ENCODE results near the gene CCT2. TPM values are rescaled to one million over a fixed set of nuclear protein-coding genes. Genes with fewer than 3 reads are reported as not detected.

Gene CCT2
- total and polyA plus RNA-seq, 10 donors = 80.5 to 120 (median 92.6) TPM

- TF ChIP-seq POLR2A (IDR thresholded peaks at IDR 0.05) (no peak), CTCF (IDR thresholded peaks at IDR 0.05 in 8 of 11, conservative IDR thresholded peaks at IDR 0.05 in 3 of 11) (no peak), POLR2AphosphoS5 (IDR thresholded peaks at IDR 0.05) (no peak)
- Histone ChIP-seq H3K27me3 (replicated peaks in 1 of 7) (no peaks in the 10 kb centered on the region), H3K27ac (no peak overlapping the region), H3K4me3 (no peak overlapping the region), H3K9me3 (no peaks in the 10 kb centered on the region), H3K4me1 (peaks cover 0 to 2% (median 0%) of the 10 kb centered on the region in 6 donors), H3K36me3 (no peaks in the 10 kb centered on the region)
- DNase-seq = no peak
- intact Hi-C loops (cut with DNase I; ENCODE audit: low total_unique reads) = no loop called here
These were observed 59.3 kb downstream of the CCT2 start for GRCh38 chr12:69644511-69644910.

- intact Hi-C loops (cut with DNase I; ENCODE audit: low total_unique reads) = no loop called here
- Histone ChIP-seq H3K27me3 (replicated peaks in 1 of 7) (no peaks in the 10 kb centered on the region), H3K27ac (no peak overlapping the region), H3K4me1 (no peaks in the 10 kb centered on the region), H3K9me3 (no peaks in the 10 kb centered on the region), H3K4me3 (no peak overlapping the region), H3K36me3 (no peaks in the 10 kb centered on the region)
- TF ChIP-seq POLR2A (IDR thresholded peaks at IDR 0.05) = no peak
- TF ChIP-seq CTCF (IDR thresholded peaks at IDR 0.05 in 8 of 11, conservative IDR thresholded peaks at IDR 0.05 in 3 of 11) = no peak
- no peak for TF ChIP-seq POLR2AphosphoS5 (IDR thresholded peaks at IDR 0.05)
- DNase-seq = no peak
- WGBS, 5 donors = 84 to 96% (median 91%) methylated on average over 2 of the region's 2 CpGs
These were observed 59.8 kb downstream of the CCT2 start for GRCh38 chr12:69645031-69645430.

GRCh38 chr12:69647178-69647577 lies 61.9 kb downstream of the CCT2 start:
- no peak overlapping the region for H3K4me3 ChIP-seq
- H3K27ac ChIP-seq = no peak overlapping the region
- 61 to 71% (median 64%) methylated on average over 4 of the region's 4 CpGs for WGBS, 5 donors
- H3K9me3 ChIP-seq = no peaks in the 10 kb centered on the region
- intact Hi-C loops (cut with DNase I; ENCODE audit: low total_unique reads) = no loop called here
- DNase-seq = no peak
- no peaks in the 10 kb centered on the region for H3K27me3 ChIP-seq (replicated peaks in 1 of 7)
- TF ChIP-seq POLR2AphosphoS5 (IDR thresholded peaks at IDR 0.05) = no peak
- TF ChIP-seq CTCF (IDR thresholded peaks at IDR 0.05 in 8 of 11, conservative IDR thresholded peaks at IDR 0.05 in 3 of 11) = no peak
- TF ChIP-seq POLR2A (IDR thresholded peaks at IDR 0.05) = no peak
- H3K4me1 ChIP-seq = no peaks in the 10 kb centered on the region
- no peaks in the 10 kb centered on the region for H3K36me3 ChIP-seq

GRCh38 chr12:69648476-69648875 lies 63.2 kb downstream of the CCT2 start:
- H3K4me1 ChIP-seq = no peaks in the 10 kb centered on the region
- H3K27ac ChIP-seq = no peak overlapping the region
- WGBS, 5 donors = 84 to 92% (median 90%) methylated on average over 3 of the region's 3 CpGs
- TF ChIP-seq POLR2A (IDR thresholded peaks at IDR 0.05) = no peak
- no peak for DNase-seq
- no peaks in the 10 kb centered on the region for H3K27me3 ChIP-seq (replicated peaks in 1 of 7)
- intact Hi-C loops (cut with DNase I; ENCODE audit: low total_unique reads) = no loop called here
- no peaks in the 10 kb centered on the region for H3K36me3 ChIP-seq
- H3K4me3 ChIP-seq = no peak overlapping the region
- no peaks in the 10 kb centered on the region for H3K9me3 ChIP-seq

- H3K4me1 ChIP-seq = no peaks in the 10 kb centered on the region
- no peak overlapping the region for H3K27ac ChIP-seq
- no peak for DNase-seq
- TF ChIP-seq POLR2A (IDR thresholded peaks at IDR 0.05) = no peak
- TF ChIP-seq POLR2AphosphoS5 (IDR thresholded peaks at IDR 0.05) = no peak
- TF ChIP-seq CTCF (IDR thresholded peaks at IDR 0.05 in 8 of 11, conservative IDR thresholded peaks at IDR 0.05 in 3 of 11) = no peak
- H3K27me3 ChIP-seq (replicated peaks in 1 of 7) = no peaks in the 10 kb centered on the region
- 68 to 88% (median 70%) methylated on average over 4 of the region's 4 CpGs for WGBS, 5 donors
- no peak overlapping the region for H3K4me3 ChIP-seq
- H3K36me3 ChIP-seq = no peaks in the 10 kb centered on the region
- no peaks in the 10 kb centered on the region for H3K9me3 ChIP-seq
- intact Hi-C loops (cut with DNase I; ENCODE audit: low total_unique reads) = no loop called here
These were observed 64.3 kb downstream of the CCT2 start for GRCh38 chr12:69649529-69649928.

Measured in spleen (tissue), 11 donors.